VCaP (cell line): Measurements from ENCODE around the gene PNPLA7.

Source experiments
- H3K27ac ChIP-seq: fragments of 450-650 bp; 2 replicates; pipeline ENCODE4 v1.5.1; 2017
- TF ChIP-seq, protein P1 (sequence below): fragments of 450-650 bp; conservative IDR thresholded peaks from 2 replicates; pipeline ENCODE4 v1.5.1; 2017; ENCODE audit warnings: mild to moderate bottlenecking, moderate library complexity

The PNPLA7 gene

GRCh38 chr9:137461316-137461662 lies 88.9 kb downstream of the PNPLA7 start:
- TF ChIP-seq, protein P1, sequence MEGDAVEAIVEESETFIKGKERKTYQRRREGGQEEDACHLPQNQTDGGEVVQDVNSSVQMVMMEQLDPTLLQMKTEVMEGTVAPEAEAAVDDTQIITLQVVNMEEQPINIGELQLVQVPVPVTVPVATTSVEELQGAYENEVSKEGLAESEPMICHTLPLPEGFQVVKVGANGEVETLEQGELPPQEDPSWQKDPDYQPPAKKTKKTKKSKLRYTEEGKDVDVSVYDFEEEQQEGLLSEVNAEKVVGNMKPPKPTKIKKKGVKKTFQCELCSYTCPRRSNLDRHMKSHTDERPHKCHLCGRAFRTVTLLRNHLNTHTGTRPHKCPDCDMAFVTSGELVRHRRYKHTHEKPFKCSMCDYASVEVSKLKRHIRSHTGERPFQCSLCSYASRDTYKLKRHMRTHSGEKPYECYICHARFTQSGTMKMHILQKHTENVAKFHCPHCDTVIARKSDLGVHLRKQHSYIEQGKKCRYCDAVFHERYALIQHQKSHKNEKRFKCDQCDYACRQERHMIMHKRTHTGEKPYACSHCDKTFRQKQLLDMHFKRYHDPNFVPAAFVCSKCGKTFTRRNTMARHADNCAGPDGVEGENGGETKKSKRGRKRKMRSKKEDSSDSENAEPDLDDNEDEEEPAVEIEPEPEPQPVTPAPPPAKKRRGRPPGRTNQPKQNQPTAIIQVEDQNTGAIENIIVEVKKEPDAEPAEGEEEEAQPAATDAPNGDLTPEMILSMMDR = no peak
- H3K27ac ChIP-seq = no peak overlapping the region

- TF ChIP-seq, protein P1 = no peak
- H3K27ac ChIP-seq = peak overlapping the region; percentile 88
These were observed 89.6 kb downstream of the PNPLA7 start for GRCh38 chr9:137460363-137461315.

DNA sequence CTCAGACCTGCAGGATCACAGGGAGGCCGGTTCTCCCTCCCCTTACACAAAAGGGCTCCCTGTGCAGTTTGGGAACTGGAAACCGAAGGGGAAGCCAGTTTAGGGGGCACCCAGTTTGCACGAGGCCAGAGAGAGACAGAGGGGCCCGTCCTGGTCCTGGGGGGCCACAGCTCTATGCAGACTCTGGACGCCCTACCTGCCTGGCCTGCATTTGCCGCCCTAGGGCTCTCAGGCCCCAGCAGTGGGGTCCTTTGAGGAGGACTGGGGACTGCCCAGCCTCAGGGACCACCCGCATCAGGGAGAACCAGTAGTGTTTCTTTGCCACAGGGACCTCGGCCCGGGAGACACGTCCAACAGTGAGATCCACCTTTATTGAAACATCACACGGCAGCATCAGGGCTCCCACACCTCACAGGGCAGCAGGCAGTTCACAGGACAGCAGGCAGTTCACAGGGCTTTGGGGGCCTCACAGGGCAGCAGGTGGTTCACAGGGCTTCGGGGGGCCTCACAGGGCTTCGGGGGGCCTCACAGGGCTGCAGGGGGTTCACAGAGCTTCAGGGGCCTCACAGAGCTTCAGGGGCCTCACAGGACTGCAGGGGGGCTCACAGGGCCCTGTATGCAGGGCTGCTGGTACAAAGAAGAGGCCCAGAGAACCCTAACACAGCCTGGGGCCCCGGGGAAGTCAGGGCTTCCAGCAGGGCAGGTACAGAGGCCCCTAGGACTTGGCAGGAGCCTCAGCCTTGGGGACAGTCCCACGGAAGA lies 90.4 kb downstream of the PNPLA7 start:
- TF ChIP-seq, protein P1 = no peak
- peak overlapping the region; percentile 88 for H3K27ac ChIP-seq

GRCh38 chr9:137459152-137459600 lies 91.0 kb downstream of the PNPLA7 start, which contains the start of gene NSMF:
NSMF (minus strand) TSS chr9:137459334; CDS start chr9:137459102, 232 bp downstream.
- peak within 1 kb of the TSS; percentile 88 for H3K27ac ChIP-seq
- TF ChIP-seq, protein P1 = no peak

GRCh38 chr9:137458194-137459151 lies 91.7 kb downstream of the PNPLA7 start:
- TF ChIP-seq, protein P1 = no peak
- peak overlapping the region; percentile 88 for H3K27ac ChIP-seq

GRCh38 chr9:137457406-137458193 lies 92.6 kb downstream of the PNPLA7 start:
- H3K27ac ChIP-seq = peak overlapping the region; percentile 88; the same call in 1 of the 2 replicates
- TF ChIP-seq, protein P1 = no peak
